ENCODE data around the gene RFX4. TPM values are rescaled to one million over a fixed set of nuclear protein-coding genes. Genes with fewer than 3 reads are reported as not detected.

Gene RFX4
- total and polyA plus RNA-seq, 9 of the 15 experiments (the other 6 are each of a cell fraction or from before 2014, with no cell fraction given), result not detected

GRCh38 chr12:106732890-106733289, 150.1 kb downstream of the RFX4 start:
- TF ChIP-seq SETDB1 (IDR thresholded peaks at IDR 0.05; ENCODE audit: low read length) (no peak), LCOR (CRISPR knock-in tag; IDR thresholded peaks at IDR 0.05) (no peak), ELK3 (CRISPR knock-in tag; IDR thresholded peaks at IDR 0.05) (no peak), THRAP3 (IDR thresholded peaks at IDR 0.05; ENCODE audit: borderline replicate concordance) (no peak), MECOM (CRISPR knock-in tag; IDR thresholded peaks at IDR 0.05) (no peak)
- Histone ChIP-seq H3K79me2 (ENCODE audit: control insufficient read depth, insufficient read depth, low read length) (no peaks in the 10 kb centered on the region), H3K4me3 (no peak overlapping the region), H3K27me3 (ENCODE audit: control insufficient read depth in 2 of 2, insufficient read depth in 2 of 2, low read length in 2 of 2) (peaks cover 12 to 17% of the 10 kb centered on the region in 2 experiments), H3K4me2 (ENCODE audit: insufficient read depth, low read length) (no peak overlapping the region), H3K36me3 (ENCODE audit: control insufficient read depth, insufficient read depth, low read length) (no peaks in the 10 kb centered on the region), H3K27ac (ENCODE audit: extremely low read depth, low read depth, low read length) (no peak overlapping the region), H3K9ac (ENCODE audit: insufficient read depth in 1 of 2, low read depth in 2 of 2, low read length in 2 of 2) (no peak overlapping the region), H3K9me1 (ENCODE audit: control insufficient read depth, insufficient read depth, low read length) (no peaks in the 10 kb centered on the region), H4K20me1 (replicated peaks; ENCODE audit: control insufficient read depth, insufficient read depth, low read length) (no peaks in the 10 kb centered on the region), H3K4me1 (replicated peaks in 1 of 2; ENCODE audit: control insufficient read depth in 2 of 2, insufficient read depth in 2 of 2, low read length in 2 of 2) (peaks cover 0 to 3% of the 10 kb centered on the region in 2 experiments; a peak in 1 of 5 replicates), H3K9me3 (replicated peaks; ENCODE audit: control insufficient read depth, insufficient read depth, low read depth, low read length) (no peaks in the 10 kb centered on the region), H2AFZ (ENCODE audit: low read depth, low read length) (no peak overlapping the region)
- ChIA-PET CTCF (ENCODE audit: low intra/inter-chr PET ratio) (no interaction called here), POLR2A (no interaction called here)
- in situ Hi-C loops (cut with MboI) (no loop called here), intact Hi-C loops (cut with micrococcal nuclease) (loop anchor here (10.0 kb wide), 1 partner anchor 182 kb away; no protein-coding TSS in a partner anchor)
- FAIRE-seq (no peak), DNase-seq (ENCODE audit: extremely low read depth in 1 of 4, low spot score in 3 of 4) (no peak), ATAC-seq (no peak)
- no TSS peak for BruUV-seq (replicated peaks)
- 13% methylated on average over 5 of the region's 5 CpGs for WGBS (ENCODE audit: insufficient coverage, low coverage, missing lambda C conversion rate)

GRCh38 chr12:106733660-106734059, 150.9 kb downstream of the RFX4 start:
- Histone ChIP-seq H4K20me1 (replicated peaks; ENCODE audit: control insufficient read depth, insufficient read depth, low read length) (no peaks in the 10 kb centered on the region), H3K27me3 (ENCODE audit: control insufficient read depth in 2 of 2, insufficient read depth in 2 of 2, low read length in 2 of 2) (peaks cover 12 to 17% of the 10 kb centered on the region in 2 experiments), H3K9me3 (replicated peaks; ENCODE audit: control insufficient read depth, insufficient read depth, low read depth, low read length) (no peaks in the 10 kb centered on the region), H3K9me1 (ENCODE audit: control insufficient read depth, insufficient read depth, low read length) (no peaks in the 10 kb centered on the region), H3K9ac (ENCODE audit: insufficient read depth in 1 of 2, low read depth in 2 of 2, low read length in 2 of 2) (no peak overlapping the region), H3K36me3 (ENCODE audit: control insufficient read depth, insufficient read depth, low read length) (no peaks in the 10 kb centered on the region), H3K27ac (ENCODE audit: extremely low read depth, low read depth, low read length) (no peak overlapping the region), H3K79me2 (ENCODE audit: control insufficient read depth, insufficient read depth, low read length) (no peaks in the 10 kb centered on the region), H2AFZ (ENCODE audit: low read depth, low read length) (no peak overlapping the region), H3K4me3 (no peak overlapping the region), H3K4me2 (ENCODE audit: insufficient read depth, low read length) (no peak overlapping the region), H3K4me1 (replicated peaks in 1 of 2; ENCODE audit: control insufficient read depth in 2 of 2, insufficient read depth in 2 of 2, low read length in 2 of 2) (peaks cover 0 to 3% of the 10 kb centered on the region in 2 experiments; a peak in 1 of 5 replicates)
- in situ Hi-C loops (cut with MboI) (no loop called here), intact Hi-C loops (cut with micrococcal nuclease) (loop anchor here (10.0 kb wide), 1 partner anchor 181 kb away; no protein-coding TSS in a partner anchor)
- ChIA-PET CTCF (ENCODE audit: low intra/inter-chr PET ratio) (no interaction called here), POLR2A (no interaction called here)
- BruUV-seq (replicated peaks), result no TSS peak
- WGBS (ENCODE audit: insufficient coverage, low coverage, missing lambda C conversion rate), result 9% methylated on average over 4 of the region's 4 CpGs
- ATAC-seq, result no peak
- DNase-seq (ENCODE audit: extremely low read depth in 1 of 4, low spot score in 3 of 4), result no peak
- no peak for FAIRE-seq
- no peak for TF ChIP-seq POLR2AphosphoS5 (IDR thresholded peaks at IDR 0.05; ENCODE audit: control insufficient read depth, insufficient read depth, low read depth, low read length)
- no peak for TF ChIP-seq GTF2A2 (tag; IDR thresholded peaks at IDR 0.05)
- no peak for TF ChIP-seq ATF1 (CRISPR knock-in tag; IDR thresholded peaks at IDR 0.05)
- no peak for TF ChIP-seq ATF1 (tag; IDR thresholded peaks at IDR 0.05)
- TF ChIP-seq SAFB2 (IDR thresholded peaks at IDR 0.05; ENCODE audit: borderline replicate concordance, low read depth, low read length, severe bottlenecking), result no peak
- TF ChIP-seq HDAC2 (IDR thresholded peaks at IDR 0.05), result no peak
- TF ChIP-seq, protein P1, sequence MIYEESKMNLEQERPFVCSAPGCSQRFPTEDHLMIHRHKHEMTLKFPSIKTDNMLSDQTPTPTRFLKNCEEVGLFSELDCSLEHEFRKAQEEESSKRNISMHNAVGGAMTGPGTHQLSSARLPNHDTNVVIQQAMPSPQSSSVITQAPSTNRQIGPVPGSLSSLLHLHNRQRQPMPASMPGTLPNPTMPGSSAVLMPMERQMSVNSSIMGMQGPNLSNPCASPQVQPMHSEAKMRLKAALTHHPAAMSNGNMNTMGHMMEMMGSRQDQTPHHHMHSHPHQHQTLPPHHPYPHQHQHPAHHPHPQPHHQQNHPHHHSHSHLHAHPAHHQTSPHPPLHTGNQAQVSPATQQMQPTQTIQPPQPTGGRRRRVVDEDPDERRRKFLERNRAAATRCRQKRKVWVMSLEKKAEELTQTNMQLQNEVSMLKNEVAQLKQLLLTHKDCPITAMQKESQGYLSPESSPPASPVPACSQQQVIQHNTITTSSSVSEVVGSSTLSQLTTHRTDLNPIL (CRISPR knock-in tag; IDR thresholded peaks at IDR 0.05), result no peak
- TF ChIP-seq HCFC1 (IDR thresholded peaks at IDR 0.05; ENCODE audit: low read depth, low read length), result no peak
- TF ChIP-seq GATA2 (CRISPR knock-in tag; IDR thresholded peaks at IDR 0.05), result no peak
- TF ChIP-seq ZNF75A (CRISPR knock-in tag; IDR thresholded peaks at IDR 0.05), result no peak
- TF ChIP-seq RBM34 (IDR thresholded peaks at IDR 0.05; ENCODE audit: borderline replicate concordance, insufficient read depth, low read length), result no peak
- no peak for TF ChIP-seq TFAM (CRISPR knock-in tag; conservative IDR thresholded peaks at IDR 0.05)
